Endothelial cell of umbilical vein (primary cell): ENCODE data around the gene CDC5L. TPM values are rescaled to one million over a fixed set of nuclear protein-coding genes. Genes with fewer than 3 reads are reported as not detected.

ENCODE experiments used
- BruUV-seq: library from RNA; stranded (reverse); fragments of 400-500 nt; replicated peaks from 2 replicates; lab custom pipeline; 2021; lab: Mats Ljungman, UMichigan
- CTCF ChIA-PET: fragments of 300-600, 350-600 bp; sonication (Branson Sonifier 250); formaldehyde crosslinking; loops from one replicate; lab custom pipeline; 2021; ENCODE audit warnings: antibody characterized with exemption, inconsistent platforms; lab: Charles Lee
- POLR2A ChIA-PET: fragments of 300-600, 350-600 bp; sonication (Branson Sonifier 250); formaldehyde crosslinking; loops from one replicate; lab custom pipeline; 2021; ENCODE audit warnings: antibody characterized with exemption, inconsistent platforms; lab: Charles Lee
- DNase-seq: peaks from one replicate; pipeline ENCODE4 v3.0.0-alpha.2; 2011; ENCODE audit warnings: low read depth, low spot score
- FAIRE-seq: peaks from 2 replicates; lab custom pipeline; 2011; peaks lifted over from hg19 to GRCh38; lab: Jason Lieb, UNC
- H2AFZ ChIP-seq: 2 replicates; pipeline ENCODE4 v1.6.0; 2012; ENCODE audit warnings: low read depth, low read length, control low read depth, inconsistent platforms
- H3K27ac ChIP-seq: 2 replicates; pipeline ENCODE4 v1.5.1; 2011; ENCODE audit warnings: low read depth, mild to moderate bottlenecking, control low read depth, low read length, moderate library complexity; ENCODE audit not compliant: insufficient read depth
- H3K27me3 ChIP-seq, 2 experiments: 2 replicates each; pipeline versions ENCODE4 v1.6.0 to v1.6.1; 2011; ENCODE audit warnings: low read length in 2 of 2, mixed read lengths in 1 of 2; ENCODE audit not compliant: control insufficient read depth in 2 of 2, insufficient read depth in 2 of 2
- H3K36me3 ChIP-seq, 2 experiments: 2 replicates in 1 of 2; 3 replicates in 1 of 2; pipeline ENCODE4 v1.5.1; 2011; ENCODE audit warnings: low read length in 2 of 2, mild to moderate bottlenecking in 1 of 2, moderate library complexity in 1 of 2; ENCODE audit not compliant: control insufficient read depth in 2 of 2, insufficient read depth in 2 of 2; ENCODE audit errors: extremely low read depth in 1 of 2
- H3K4me1 ChIP-seq: 3 replicates; pipeline ENCODE4 v1.5.1; 2011; ENCODE audit warnings: mild to moderate bottlenecking, low read length; ENCODE audit not compliant: control insufficient read depth, insufficient read depth; ENCODE audit errors: extremely low read depth
- H3K4me2 ChIP-seq: 2 replicates; pipeline ENCODE4 v1.6.1; 2011; ENCODE audit warnings: low read length, control low read depth, mixed read lengths; ENCODE audit not compliant: insufficient read depth
- H3K4me3 ChIP-seq, 3 experiments: fragments of 200-600 bp in 1 of 3; sonication (generic), shearing (Covaris generic) in 1 of 3; replicated peaks in 1 of 3; 2 replicates each; pipeline ENCODE4 v1.5.1; 2011 to 2016; ENCODE audit warnings: control low read depth in 3 of 3, low read length in 3 of 3, mild to moderate bottlenecking in 2 of 3, inconsistent platforms in 1 of 3, low read depth in 1 of 3, moderate library complexity in 1 of 3; ENCODE audit not compliant: insufficient read depth in 1 of 3
- H3K79me2 ChIP-seq: 2 replicates; pipeline ENCODE4 v1.6.0; 2012; ENCODE audit warnings: low read length, inconsistent platforms; ENCODE audit not compliant: control insufficient read depth, insufficient read depth
- H3K9ac ChIP-seq: replicated peaks from 2 replicates; pipeline ENCODE3; 2011; ENCODE audit warnings: low read length, control low read depth; ENCODE audit not compliant: insufficient read depth; ENCODE audit errors: extremely low read depth
- H3K9me1 ChIP-seq: replicated peaks from 3 replicates; pipeline ENCODE4 v1.6.0; 2011; ENCODE audit warnings: mild to moderate bottlenecking, low read length; ENCODE audit not compliant: control insufficient read depth, insufficient read depth; ENCODE audit errors: extremely low read depth
- H3K9me3 ChIP-seq: replicated peaks from 2 replicates; pipeline ENCODE4 v1.5.1; 2012; ENCODE audit warnings: low read length, inconsistent platforms; ENCODE audit not compliant: control insufficient read depth, insufficient read depth
- H4K20me1 ChIP-seq: replicated peaks from 2 replicates; pipeline ENCODE3; 2011; ENCODE audit warnings: mild to moderate bottlenecking, low read length; ENCODE audit not compliant: control insufficient read depth, insufficient read depth; ENCODE audit errors: extremely low read depth
- CTCF ChIP-seq, 2 donors: IDR thresholded peaks; 1 replicate in 1 of 2; 2 replicates in 1 of 2; pipeline ENCODE4 v1.5.1; 2011; ENCODE audit warnings: low read length in 2 of 2, mild to moderate bottlenecking in 2 of 2, moderate library complexity in 2 of 2, control low read depth in 1 of 2, inconsistent platforms in 1 of 2, low read depth in 1 of 2; ENCODE audit not compliant: insufficient read depth in 1 of 2; ENCODE audit errors: extremely low read depth in 1 of 2
- EZH2 ChIP-seq: IDR thresholded peaks from 2 replicates; pipeline ENCODE4 v1.6.1; 2012; ENCODE audit warnings: borderline replicate concordance, low read depth, mild to moderate bottlenecking, moderate library complexity, low read length, inconsistent platforms; ENCODE audit not compliant: severe bottlenecking
- FOS ChIP-seq: IDR thresholded peaks from 2 replicates; pipeline ENCODE4 v1.6.1; 2011; ENCODE audit warnings: mild to moderate bottlenecking, low read length, moderate library complexity, borderline replicate concordance; ENCODE audit not compliant: insufficient read depth
- GATA2 ChIP-seq: IDR thresholded peaks from 2 replicates; pipeline ENCODE4 v1.7.0; 2011; ENCODE audit warnings: low read depth, mild to moderate bottlenecking, moderate library complexity, mixed read lengths, low read length; ENCODE audit not compliant: insufficient read length, insufficient read depth
- JUN ChIP-seq: IDR thresholded peaks from 2 replicates; pipeline ENCODE4 v1.6.1; 2011; ENCODE audit warnings: borderline replicate concordance, low read depth; ENCODE audit not compliant: insufficient read length, insufficient read depth
- MYC ChIP-seq: IDR thresholded peaks from one replicate; pipeline ENCODE4 v1.6.1; 2011; ENCODE audit warnings: mild to moderate bottlenecking, low read depth, low read length
- POLR2A ChIP-seq: IDR thresholded peaks from 2 replicates; pipeline ENCODE4 v1.6.1; 2012; ENCODE audit warnings: low read depth, mild to moderate bottlenecking, control low read depth, low read length
- POLR2AphosphoS5 ChIP-seq: IDR thresholded peaks from 2 replicates; pipeline ENCODE4 v1.6.1; 2012; ENCODE audit warnings: low read depth, mild to moderate bottlenecking, control low read depth, low read length, moderate library complexity; ENCODE audit not compliant: insufficient read depth
- dilution Hi-C: fragments of 300-500 bp; cut with MboI; formaldehyde crosslinking; loops from one replicate; pipeline ENCODE4 v1.15.0; 2019; ENCODE audit warnings: low sequenced_read_pairs; ENCODE audit not compliant: extremely low pct_ligation_motif_present
- intact Hi-C: fragments of 100-400 bp; cut with micrococcal nuclease; formaldehyde crosslinking; loops from one replicate; pipeline ENCODE4 v1.10.0; 2022
- polyA plus RNA-seq, 4 experiments: library from polyadenylated mRNA; depleted of rRNA in 3 of 4; stranded (reverse) in 3 of 4; unstranded in 1 of 4; fragments of >200 nt; gene quantifications; 2 replicates each; pipeline versions ENCODE4 v1.2.1 to v1.2.3, GENCODE V29; 2011 to 2012; ENCODE audit warnings: missing spikeins in 1 of 4
- total RNA-seq: library from RNA; stranded (reverse); gene quantifications from 2 replicates; pipeline ENCODE4 v1.2.3, GENCODE V29; 2021
- TF ChIP-seq, protein P1 (sequence below): IDR thresholded peaks from 2 replicates; pipeline ENCODE4 v1.6.1; 2011; ENCODE audit not compliant: insufficient read depth, insufficient read length

CDC5L gene
- total and polyA plus RNA-seq, 2 donors (not counting 3 experiments of a cell fraction or from before 2014, with no cell fraction given), result 6.9 to 24.6 TPM

DNA sequence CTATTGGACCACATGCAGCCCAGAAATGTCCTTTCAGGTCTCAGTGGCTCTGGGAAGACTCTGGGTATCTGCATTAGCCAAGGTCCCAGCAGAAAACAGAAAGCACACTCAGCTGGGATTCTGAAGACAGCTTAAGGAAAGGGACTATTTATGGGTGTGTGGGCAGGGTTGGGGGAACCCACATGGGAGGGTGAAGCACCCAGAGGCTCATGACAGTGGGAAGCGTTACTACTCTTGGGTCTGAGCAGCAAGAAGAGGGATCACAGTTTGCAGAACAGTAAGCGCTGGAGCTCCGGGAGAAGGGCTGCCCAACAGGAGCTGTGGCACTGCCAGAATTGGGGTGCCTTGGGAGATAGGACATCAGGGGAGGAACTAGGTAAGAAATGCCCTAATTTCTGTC, 12.4 kb upstream of the CDC5L start:
- POLR2A ChIA-PET, result no interaction called here
- CTCF ChIA-PET, result no interaction called here
- Histone ChIP-seq H4K20me1 (no peaks in the 10 kb centered on the region), H3K27me3 (peaks cover 0 to 17% of the 10 kb centered on the region in 2 experiments), H3K4me3 (no peak overlapping the region), H3K9ac (no peak overlapping the region), H2AFZ (no peak overlapping the region), H3K4me2 (no peak overlapping the region), H3K9me3 (no peaks in the 10 kb centered on the region), H3K9me1 (no peaks in the 10 kb centered on the region), H3K27ac (no peak overlapping the region), H3K4me1 (peaks cover 7% of the 10 kb centered on the region), H3K36me3 (no peaks in the 10 kb centered on the region), H3K79me2 (no peaks in the 10 kb centered on the region)
- dilution Hi-C loops, result no loop called here
- TF ChIP-seq FOS (no peak), POLR2A (no peak), EZH2 (no peak), GATA2 (no peak), CTCF (IDR thresholded peaks at IDR 0.05; ENCODE audit: extremely low read depth in 1 of 2, insufficient read depth in 1 of 2, low read depth in 1 of 2, low read length in 2 of 2) (no peak), MYC (no peak), POLR2AphosphoS5 (no peak), JUN (no peak)
- TF ChIP-seq, protein P1, sequence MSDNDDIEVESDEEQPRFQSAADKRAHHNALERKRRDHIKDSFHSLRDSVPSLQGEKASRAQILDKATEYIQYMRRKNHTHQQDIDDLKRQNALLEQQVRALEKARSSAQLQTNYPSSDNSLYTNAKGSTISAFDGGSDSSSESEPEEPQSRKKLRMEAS, result no peak
- no TSS peak for BruUV-seq
- intact Hi-C loops, result no loop called here
- FAIRE-seq (no peak), DNase-seq (no peak)
